Testis (tissue), 5 donors: ENCODE measurements around the gene LRRC43. TPM values are rescaled to one million over a fixed set of nuclear protein-coding genes. Genes with fewer than 3 reads are reported as not detected.

Experiments
- DNase-seq: peaks from one replicate; pipeline ENCODE4 v3.0.0-alpha.2; 2019
- H3K27ac ChIP-seq, 2 donors: fragments of 200-600 bp; sonication (generic); one replicate each; pipeline ENCODE4 v1.5.1; 2019
- H3K27me3 ChIP-seq: fragments of 200-600 bp; sonication (generic); one replicate; pipeline ENCODE4 v1.5.1; 2019
- H3K36me3 ChIP-seq: fragments of 200-600 bp; sonication (generic); one replicate; pipeline ENCODE4 v1.5.1; 2017; ENCODE audit warnings: low read depth; ENCODE audit errors: missing control alignments
- H3K4me1 ChIP-seq: fragments of 200-600 bp; sonication (generic); one replicate; pipeline ENCODE4 v1.5.1; 2019
- H3K4me3 ChIP-seq, 2 donors: fragments of 200-600 bp; sonication (generic); one replicate each; pipeline ENCODE4 v1.5.1; 2017 to 2019
- H3K9me3 ChIP-seq: fragments of 200-600 bp; sonication (generic); one replicate; pipeline ENCODE4 v1.5.1; 2017
- CTCF ChIP-seq, 3 experiments: fragments of 450-650 bp in 2 of 3; fragments of 200-600 bp in 1 of 3; sonication (generic) in 1 of 3; IDR thresholded peaks; one replicate each; pipeline ENCODE4 v1.5.1; 2016 to 2019; ENCODE audit warnings: antibody characterized with exemption in 3 of 3, mild to moderate bottlenecking in 2 of 3, moderate library complexity in 1 of 3
- POLR2A ChIP-seq: fragments of 450-650 bp; IDR thresholded peaks from one replicate; pipeline ENCODE4 v1.6.1; 2017; ENCODE audit warnings: antibody characterized with exemption, mild to moderate bottlenecking, moderate library complexity
- WGBS, 2 donors: methylation state at CpG; one replicate each; pipeline ENCODE4 v1.1.5; 2018; 5-methylcytosine and 5-hydroxymethylcytosine counted together
- intact Hi-C: fragments of 100-400 bp; cut with DNase I; formaldehyde crosslinking; loops from one replicate; pipeline ENCODE4 v1.15.1; 2023; ENCODE audit warnings: low total_unique reads
- long read RNA-seq, 2 donors: transcript quantifications; one replicate each; lab custom pipeline, GENCODE V29; 2026
- polyA plus RNA-seq: library from polyadenylated mRNA; stranded (reverse); fragments of 350-450 nt; fragmentation: Illumina TruSeq; extraction: RNeasy Lipid Tissue Mini Kit (QIAGEN cat#74804); gene quantifications from one replicate; pipeline ENCODE4 v1.2.3, GENCODE V29; 2014; ENCODE audit warnings: low read depth, low replicate concordance; ENCODE audit not compliant: insufficient read depth
- total RNA-seq, 2 donors: library from RNA; depleted of rRNA; stranded (reverse); fragments of >200 nt; gene quantifications; one replicate each; pipeline ENCODE4 v1.2.3, GENCODE V29; 2016

Gene LRRC43
- total RNA-seq, result 10 to 100 TPM; 10.8 to 11.0 TPM
- 16.6 TPM for polyA plus RNA-seq
- long read RNA-seq, donor 1, result 0 reads
- long read RNA-seq, donor 2, result 0 reads

- Histone ChIP-seq H3K4me3 (peak within 1 kb of the TSS; percentile 62 to 71), H3K4me1 (no peaks in the 10 kb centered on the region), H3K27ac (peak within 1 kb of the TSS in 1 of 2 donors; percentile 41), H3K9me3 (no peaks in the 10 kb centered on the region), H3K36me3 (no peaks in the 10 kb centered on the region), H3K27me3 (no peaks in the 10 kb centered on the region)
- no peak for TF ChIP-seq POLR2A
- no peak for TF ChIP-seq CTCF (IDR thresholded peaks at IDR 0.05)
- intact Hi-C loops, result no loop called here
- 0 to 2% methylated on average over 5 to 61 of the region's 63 CpGs for WGBS, 2 donors
- peak; percentile 67 for DNase-seq
Observed at GRCh38 chr12:122182887-122183587, at the start of gene LRRC43. LRRC43 (plus strand) TSS chr12:122183123; CDS start chr12:122183145, 22 bp downstream.

GRCh38 chr12:122133192-122133950 lies 49.6 kb upstream of the LRRC43 start:
- 73% methylated on average over 28 of the region's 28 CpGs for WGBS, 2 donors
- Histone ChIP-seq H3K27me3 (no peaks in the 10 kb centered on the region), H3K9me3 (no peaks in the 10 kb centered on the region), H3K36me3 (no peaks in the 10 kb centered on the region), H3K4me1 (no peaks in the 10 kb centered on the region), H3K4me3 (no peak overlapping the region), H3K27ac (no peak overlapping the region)
- intact Hi-C loops, result no loop called here
- TF ChIP-seq POLR2A, result no peak
- no peak for DNase-seq

- intact Hi-C loops, result no loop called here
- Histone ChIP-seq H3K4me1 (no peaks in the 10 kb centered on the region), H3K27ac (no peak overlapping the region), H3K9me3 (no peaks in the 10 kb centered on the region), H3K4me3 (no peak overlapping the region), H3K36me3 (no peaks in the 10 kb centered on the region), H3K27me3 (no peaks in the 10 kb centered on the region)
- no peak for DNase-seq
- WGBS, 2 donors, result 92% methylated on average over 18 of the region's 18 CpGs; no CpG with 5 or more reads in 1 of the 2 donors
- TF ChIP-seq CTCF (IDR thresholded peaks at IDR 0.05), result no peak
- no peak for TF ChIP-seq POLR2A
Observed at GRCh38 chr12:122135437-122136031, 47.4 kb upstream of the LRRC43 start.

- no peak overlapping the region for H3K4me3 ChIP-seq
- intact Hi-C loops, result no loop called here
- no peaks in the 10 kb centered on the region for H3K27me3 ChIP-seq
- DNase-seq, result no peak
- TF ChIP-seq CTCF (IDR thresholded peaks at IDR 0.05) (no peak), POLR2A (no peak)
- WGBS, 2 donors, result 67 to 77% methylated on average over 5 to 10 of the region's 10 CpGs
- H3K4me1 ChIP-seq, result no peaks in the 10 kb centered on the region
- H3K36me3 ChIP-seq, result no peaks in the 10 kb centered on the region
- H3K27ac ChIP-seq, result no peak overlapping the region
- H3K9me3 ChIP-seq, result no peaks in the 10 kb centered on the region
Observed at GRCh38 chr12:122137229-122137628, 45.7 kb upstream of the LRRC43 start.

- WGBS, 2 donors, result 71 to 73% methylated on average over 6 to 8 of the region's 11 CpGs
- intact Hi-C loops, result no loop called here
- TF ChIP-seq POLR2A (no peak), CTCF (IDR thresholded peaks at IDR 0.05) (no peak)
- Histone ChIP-seq H3K27ac (no peak overlapping the region), H3K27me3 (no peaks in the 10 kb centered on the region), H3K4me1 (no peaks in the 10 kb centered on the region), H3K9me3 (no peaks in the 10 kb centered on the region), H3K36me3 (no peaks in the 10 kb centered on the region), H3K4me3 (no peak overlapping the region)
- DNase-seq, result no peak
Observed at GRCh38 chr12:122137681-122138080, 45.2 kb upstream of the LRRC43 start.
